Nephron progenitor cell (in vitro differentiated cells): Measurements from ENCODE around the gene WWOX.

Experiments
- DNase-seq: peaks from one replicate; pipeline ENCODE4 v3.0.0; 2021
- H3K27ac Mint-ChIP-seq: 2 replicates; pipeline ENCODE4 v1.8.0; 2021; ENCODE audit warnings: mild to moderate bottlenecking, moderate library complexity, mixed read lengths
- H3K27me3 Mint-ChIP-seq: 2 replicates; pipeline ENCODE4 v1.8.0; 2021; ENCODE audit warnings: mild to moderate bottlenecking, low read depth, mixed read lengths; ENCODE audit not compliant: poor library complexity
- H3K36me3 Mint-ChIP-seq: 2 replicates; pipeline ENCODE4 v1.8.0; 2021; ENCODE audit warnings: low read depth, mixed read lengths
- H3K4me1 Mint-ChIP-seq: 2 replicates; pipeline ENCODE4 v1.8.0; 2021; ENCODE audit warnings: mixed read lengths
- H3K4me3 Mint-ChIP-seq: 2 replicates; pipeline ENCODE4 v1.8.0; 2021; ENCODE audit warnings: mild to moderate bottlenecking, moderate library complexity, mixed read lengths
- H3K9me3 Mint-ChIP-seq: 2 replicates; pipeline ENCODE4 v1.8.0; 2021; ENCODE audit warnings: mild to moderate bottlenecking, moderate library complexity, mixed read lengths
- TF ChIP-seq, protein P1 (sequence below): fragments of 200-600 bp; sonication (generic); IDR thresholded peaks from 2 replicates; pipeline ENCODE4 v1.5.0; 2021; ENCODE audit warnings: antibody characterized with exemption

Gene WWOX

DNA sequence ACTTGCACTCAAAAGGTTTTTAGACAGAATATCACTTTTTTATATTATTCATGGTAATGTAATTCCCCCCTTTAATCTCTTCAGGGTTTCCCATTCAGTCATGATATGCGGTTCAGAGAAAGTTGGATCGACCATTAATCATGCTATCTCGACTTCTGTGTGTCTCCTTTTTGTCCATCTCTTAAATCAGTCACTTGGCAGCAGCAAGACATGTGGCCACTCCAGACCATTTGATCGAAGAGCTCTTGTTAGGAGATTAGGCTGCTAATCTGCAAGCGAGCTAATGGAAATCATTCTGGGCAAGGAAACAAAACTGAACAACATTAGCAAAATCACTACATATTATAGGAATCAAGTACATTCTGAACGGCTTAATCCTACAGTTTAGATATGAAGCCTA lies 449.9 kb downstream of the WWOX start:
- H3K27ac Mint-ChIP-seq: no peak overlapping the region
- H3K4me3 Mint-ChIP-seq: no peak overlapping the region
- H3K27me3 Mint-ChIP-seq: peaks cover 4% of the 10 kb centered on the region
- peaks cover 39% of the 10 kb centered on the region for H3K4me1 Mint-ChIP-seq
- TF ChIP-seq, protein P1, sequence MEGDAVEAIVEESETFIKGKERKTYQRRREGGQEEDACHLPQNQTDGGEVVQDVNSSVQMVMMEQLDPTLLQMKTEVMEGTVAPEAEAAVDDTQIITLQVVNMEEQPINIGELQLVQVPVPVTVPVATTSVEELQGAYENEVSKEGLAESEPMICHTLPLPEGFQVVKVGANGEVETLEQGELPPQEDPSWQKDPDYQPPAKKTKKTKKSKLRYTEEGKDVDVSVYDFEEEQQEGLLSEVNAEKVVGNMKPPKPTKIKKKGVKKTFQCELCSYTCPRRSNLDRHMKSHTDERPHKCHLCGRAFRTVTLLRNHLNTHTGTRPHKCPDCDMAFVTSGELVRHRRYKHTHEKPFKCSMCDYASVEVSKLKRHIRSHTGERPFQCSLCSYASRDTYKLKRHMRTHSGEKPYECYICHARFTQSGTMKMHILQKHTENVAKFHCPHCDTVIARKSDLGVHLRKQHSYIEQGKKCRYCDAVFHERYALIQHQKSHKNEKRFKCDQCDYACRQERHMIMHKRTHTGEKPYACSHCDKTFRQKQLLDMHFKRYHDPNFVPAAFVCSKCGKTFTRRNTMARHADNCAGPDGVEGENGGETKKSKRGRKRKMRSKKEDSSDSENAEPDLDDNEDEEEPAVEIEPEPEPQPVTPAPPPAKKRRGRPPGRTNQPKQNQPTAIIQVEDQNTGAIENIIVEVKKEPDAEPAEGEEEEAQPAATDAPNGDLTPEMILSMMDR: no peak
- peaks cover 18% of the 10 kb centered on the region for H3K9me3 Mint-ChIP-seq
- peaks cover 6% of the 10 kb centered on the region for H3K36me3 Mint-ChIP-seq
- DNase-seq: no peak

DNA sequence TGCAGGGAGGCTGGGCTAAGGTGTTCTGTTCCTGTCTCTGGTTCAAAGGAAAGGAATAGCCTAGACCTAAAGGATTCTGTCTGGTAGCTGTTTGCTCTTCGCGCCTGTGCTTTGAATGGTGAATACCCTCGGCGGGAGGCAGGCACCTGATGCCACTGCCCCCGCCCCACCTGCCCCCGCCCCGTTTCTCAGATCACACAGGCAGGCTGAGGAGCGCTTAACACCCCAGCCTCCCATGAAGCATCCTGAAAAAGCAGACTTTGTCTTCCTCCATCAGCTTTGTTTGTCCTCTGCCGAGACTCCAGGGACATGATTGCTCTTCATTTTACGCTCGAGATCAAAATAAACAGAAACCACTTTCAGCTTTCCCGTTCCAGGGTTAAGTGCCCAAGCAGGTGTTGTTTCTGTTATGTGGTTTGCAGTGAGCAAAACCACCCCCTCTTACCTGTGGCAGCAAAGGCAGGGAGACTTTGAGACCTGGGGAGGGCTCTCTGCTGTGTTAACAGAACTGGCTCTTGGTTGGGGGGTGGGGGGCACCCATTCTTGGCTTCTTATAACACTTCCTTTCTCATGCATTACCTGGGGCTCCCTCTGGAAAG lies 452.1 kb downstream of the WWOX start:
- TF ChIP-seq, protein P1: no peak
- DNase-seq: no peak
- peaks cover 6% of the 10 kb centered on the region for H3K36me3 Mint-ChIP-seq
- peaks cover 18% of the 10 kb centered on the region for H3K9me3 Mint-ChIP-seq
- H3K27me3 Mint-ChIP-seq: peaks cover 10% of the 10 kb centered on the region
- peak overlapping the region; percentile 28 for H3K4me3 Mint-ChIP-seq
- no peak overlapping the region for H3K27ac Mint-ChIP-seq
- peaks cover 44% of the 10 kb centered on the region for H3K4me1 Mint-ChIP-seq

DNA sequence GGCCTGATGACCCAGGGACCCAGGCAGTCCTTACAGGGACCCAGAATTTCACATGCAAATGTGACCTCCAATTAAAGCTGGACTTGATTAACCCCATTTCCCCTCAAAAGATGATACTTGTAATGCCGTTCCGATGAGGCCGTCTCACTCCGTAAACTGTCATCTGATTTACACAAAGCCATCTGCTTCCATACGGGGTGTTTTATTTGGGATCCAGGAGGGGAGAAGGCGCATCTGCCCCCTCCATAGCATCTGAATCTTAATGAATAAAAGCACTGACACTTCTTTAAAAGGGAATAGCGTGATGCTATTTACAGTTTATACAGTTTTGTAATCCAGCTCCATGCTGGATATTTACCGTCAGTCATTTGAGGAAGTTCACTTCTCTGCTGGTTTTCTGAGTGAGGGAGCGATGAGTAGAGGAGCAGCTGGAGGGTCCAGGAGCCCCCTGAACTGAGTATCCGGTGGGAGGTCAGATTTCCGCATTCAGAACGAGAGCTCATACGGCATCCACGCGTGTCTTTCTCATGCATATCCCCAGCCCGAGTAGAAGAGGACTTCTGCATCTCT lies 452.7 kb downstream of the WWOX start:
- Mint-ChIP-seq H3K9me3 (peaks cover 14% of the 10 kb centered on the region), H3K4me3 (peak overlapping the region; percentile 28), H3K4me1 (peaks cover 44% of the 10 kb centered on the region), H3K27ac (no peak overlapping the region), H3K36me3 (peaks cover 6% of the 10 kb centered on the region), H3K27me3 (peaks cover 10% of the 10 kb centered on the region)
- TF ChIP-seq, protein P1: no peak
- DNase-seq: no peak

DNA sequence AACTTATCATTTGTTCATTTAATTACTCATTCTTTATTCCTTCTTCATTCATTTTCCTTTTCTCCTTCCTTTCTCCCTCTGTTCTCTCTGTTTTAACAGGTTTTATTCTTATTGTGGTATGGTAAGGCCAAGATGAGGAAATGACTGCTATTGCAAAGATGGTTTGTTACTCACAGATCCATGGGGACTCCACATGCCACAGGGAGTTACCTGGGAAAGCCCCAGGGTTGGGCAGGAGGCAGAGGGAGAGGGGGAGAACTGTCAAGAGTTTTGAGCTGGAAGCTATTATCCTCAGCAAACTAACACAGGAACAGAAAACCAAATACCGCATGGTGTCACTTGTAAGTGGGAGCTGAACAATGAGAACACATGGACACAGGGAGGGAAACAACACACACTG lies 453.3 kb downstream of the WWOX start:
- TF ChIP-seq, protein P1: no peak
- Mint-ChIP-seq H3K4me3 (peak overlapping the region; percentile 2), H3K27me3 (peaks cover 10% of the 10 kb centered on the region), H3K9me3 (peaks cover 13% of the 10 kb centered on the region), H3K27ac (no peak overlapping the region), H3K4me1 (peaks cover 44% of the 10 kb centered on the region), H3K36me3 (peaks cover 6% of the 10 kb centered on the region)
- no peak for DNase-seq

DNA sequence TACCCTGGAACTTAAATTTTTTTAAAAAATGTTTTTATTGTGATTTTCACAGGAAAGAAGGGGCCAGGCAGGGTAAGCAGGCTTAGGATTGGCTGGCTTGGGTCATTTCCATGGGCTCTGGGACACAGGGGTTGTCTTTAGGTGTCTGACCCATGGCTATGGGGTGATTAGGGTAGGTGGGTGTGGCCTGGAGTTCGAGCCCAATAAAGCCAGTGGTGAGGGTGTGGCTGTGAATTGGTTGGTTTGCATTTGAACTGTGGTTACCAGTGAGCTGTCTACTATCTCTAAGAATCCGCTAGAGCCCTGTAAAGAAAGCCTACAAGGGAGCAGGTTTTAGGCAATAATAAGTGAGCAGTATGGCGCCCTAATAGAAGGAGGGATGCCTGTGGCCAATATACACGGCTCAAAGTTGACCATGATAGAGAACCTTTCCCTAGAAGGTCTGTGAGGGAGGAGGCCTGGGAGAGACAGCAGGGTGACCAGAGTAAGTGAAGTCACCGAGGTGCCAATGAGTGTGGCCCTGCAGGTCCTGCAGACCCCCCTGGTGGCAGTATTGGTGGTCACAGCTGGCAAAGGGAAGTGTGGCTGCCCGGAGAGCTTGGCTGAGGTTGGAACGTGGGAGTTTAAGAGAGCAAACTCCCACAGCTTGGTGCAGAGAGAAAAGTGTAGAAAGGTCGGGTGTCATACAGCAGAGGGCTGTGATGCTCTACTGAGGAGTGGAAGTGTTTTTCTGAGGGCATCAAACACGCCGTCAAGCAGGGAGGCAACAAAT lies 454.0 kb downstream of the WWOX start:
- no peak for DNase-seq
- H3K27me3 Mint-ChIP-seq: peaks cover 10% of the 10 kb centered on the region

More for the DNA sequence above, 454.0 kb downstream of the WWOX start:
- no peak overlapping the region for H3K4me3 Mint-ChIP-seq
- H3K36me3 Mint-ChIP-seq: peaks cover 8% of the 10 kb centered on the region
- TF ChIP-seq, protein P1: no peak
- H3K27ac Mint-ChIP-seq: peak overlapping the region; percentile 2
- peaks cover 19% of the 10 kb centered on the region for H3K9me3 Mint-ChIP-seq
- peaks cover 44% of the 10 kb centered on the region for H3K4me1 Mint-ChIP-seq
